Subcutaneous abdominal adipose tissue (tissue), 5 donors: Measurements from ENCODE around the gene GHDC.
A peak's percentile ranks its signal among the peaks of the same experiment; 100 is the strongest.
"Not testable (repeated sequence)": the region's sequence is repeated elsewhere in the genome, so short reads cannot be mapped to it uniquely, and the experiment has no call there.

Source experiments
- H3K27ac ChIP-seq: one replicate; pipeline ENCODE4 v1.7.0; 2013; ENCODE audit warnings: low read depth, mild to moderate bottlenecking, inconsistent platforms, low read length, moderate library complexity
- H3K27me3 ChIP-seq, 5 donors: one replicate each; pipeline ENCODE4 v1.7.0; 2013; ENCODE audit warnings: low read length in 5 of 5, inconsistent platforms in 1 of 5; ENCODE audit not compliant: control insufficient read depth in 5 of 5, insufficient read depth in 4 of 5
- H3K36me3 ChIP-seq, 5 donors: one replicate each; pipeline ENCODE4 v1.7.0; 2013; ENCODE audit warnings: low read length in 5 of 5; ENCODE audit not compliant: control insufficient read depth in 5 of 5, insufficient read depth in 5 of 5
- H3K4me1 ChIP-seq, 5 donors: one replicate each; pipeline ENCODE4 v1.7.0; 2013; ENCODE audit warnings: low read length in 5 of 5, mild to moderate bottlenecking in 3 of 5, moderate library complexity in 1 of 5; ENCODE audit not compliant: control insufficient read depth in 5 of 5, insufficient read depth in 5 of 5
- H3K4me3 ChIP-seq, 5 donors: one replicate each; pipeline ENCODE4 v1.7.0; 2013; ENCODE audit warnings: low read length in 5 of 5, low read depth in 1 of 5
- H3K9ac ChIP-seq, 5 donors: one replicate each; pipeline ENCODE4 v1.7.0; 2013; ENCODE audit warnings: low read length in 5 of 5, mild to moderate bottlenecking in 4 of 5, moderate library complexity in 3 of 5
- H3K9me3 ChIP-seq, 5 donors: one replicate each; pipeline ENCODE4 v1.7.0; 2013; ENCODE audit warnings: low read length in 5 of 5; ENCODE audit not compliant: control insufficient read depth in 5 of 5
- donor health status: healthy.
- donor health status: healthy.
- donor health status: healthy.
- donor health status: healthy.
- donor health status: healthy.

GHDC gene, protein sequence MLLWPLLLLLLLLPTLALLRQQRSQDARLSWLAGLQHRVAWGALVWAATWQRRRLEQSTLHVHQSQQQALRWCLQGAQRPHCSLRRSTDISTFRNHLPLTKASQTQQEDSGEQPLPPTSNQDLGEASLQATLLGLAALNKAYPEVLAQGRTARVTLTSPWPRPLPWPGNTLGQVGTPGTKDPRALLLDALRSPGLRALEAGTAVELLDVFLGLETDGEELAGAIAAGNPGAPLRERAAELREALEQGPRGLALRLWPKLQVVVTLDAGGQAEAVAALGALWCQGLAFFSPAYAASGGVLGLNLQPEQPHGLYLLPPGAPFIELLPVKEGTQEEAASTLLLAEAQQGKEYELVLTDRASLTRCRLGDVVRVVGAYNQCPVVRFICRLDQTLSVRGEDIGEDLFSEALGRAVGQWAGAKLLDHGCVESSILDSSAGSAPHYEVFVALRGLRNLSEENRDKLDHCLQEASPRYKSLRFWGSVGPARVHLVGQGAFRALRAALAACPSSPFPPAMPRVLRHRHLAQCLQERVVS

DNA sequence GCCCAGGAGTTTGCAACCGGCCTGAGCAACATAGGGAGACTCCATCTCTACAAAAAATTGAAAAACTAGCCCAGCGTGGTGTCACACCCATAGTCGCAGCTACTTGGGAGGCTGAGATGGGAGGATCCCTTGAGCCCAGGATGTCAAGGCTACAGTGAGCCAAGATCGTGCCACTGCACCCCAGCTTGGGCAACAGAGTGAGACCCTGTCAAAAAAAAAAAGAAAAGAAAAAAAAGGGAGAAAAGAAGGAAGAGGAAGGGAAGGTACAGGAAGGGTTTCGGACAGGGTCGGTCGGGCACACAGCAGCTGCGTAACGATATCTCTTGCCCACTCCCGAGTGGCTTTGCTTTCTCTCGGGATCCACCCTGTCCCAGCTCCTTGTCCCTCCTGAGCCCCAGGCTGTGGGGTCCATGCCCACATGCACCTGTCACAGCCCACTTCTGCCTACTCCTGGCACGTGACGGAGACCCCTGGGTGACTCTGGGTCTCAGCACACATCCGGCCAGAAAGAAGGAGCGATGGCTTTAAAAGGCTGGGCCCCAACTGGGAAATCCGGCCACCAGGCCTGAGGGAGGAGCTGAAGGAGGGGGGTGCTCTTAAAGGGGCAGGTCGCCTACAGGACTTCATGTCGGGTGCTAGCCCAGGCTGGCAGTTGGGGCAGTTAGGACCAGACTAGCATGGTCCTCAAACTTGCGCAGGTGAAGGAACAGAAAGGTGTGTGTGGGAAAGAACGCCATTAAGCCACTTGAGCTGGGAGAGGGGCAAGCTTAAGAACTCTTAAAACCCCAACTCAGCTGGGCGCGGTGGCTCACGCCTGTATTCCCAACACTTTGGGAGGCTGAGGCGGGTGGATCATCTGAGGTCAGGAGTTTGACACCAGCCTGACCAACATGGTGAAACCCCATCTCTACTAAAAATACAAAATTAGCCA, at the start of gene GHDC:
Gene GHDC (minus strand): TSS at position 526 of the 931 bp plus-strand sequence. CDS start 913 bp downstream, outside the sequence.
- Histone ChIP-seq H3K4me1 (peaks cover 2 to 24% (median 19%) of the 10 kb centered on the region in 5 donors), H3K9ac (peak within 1 kb of the TSS; percentile 68 to 96 (median 91)), H3K27me3 (no peaks in the 10 kb centered on the region), H3K36me3 (peaks cover 0 to 15% (median 0%) of the 10 kb centered on the region in 5 donors), H3K9me3 (no peaks in the 10 kb centered on the region), H3K27ac (peak within 1 kb of the TSS; percentile 82), H3K4me3 (peak within 1 kb of the TSS; percentile 91 to 99 (median 98))

DNA sequence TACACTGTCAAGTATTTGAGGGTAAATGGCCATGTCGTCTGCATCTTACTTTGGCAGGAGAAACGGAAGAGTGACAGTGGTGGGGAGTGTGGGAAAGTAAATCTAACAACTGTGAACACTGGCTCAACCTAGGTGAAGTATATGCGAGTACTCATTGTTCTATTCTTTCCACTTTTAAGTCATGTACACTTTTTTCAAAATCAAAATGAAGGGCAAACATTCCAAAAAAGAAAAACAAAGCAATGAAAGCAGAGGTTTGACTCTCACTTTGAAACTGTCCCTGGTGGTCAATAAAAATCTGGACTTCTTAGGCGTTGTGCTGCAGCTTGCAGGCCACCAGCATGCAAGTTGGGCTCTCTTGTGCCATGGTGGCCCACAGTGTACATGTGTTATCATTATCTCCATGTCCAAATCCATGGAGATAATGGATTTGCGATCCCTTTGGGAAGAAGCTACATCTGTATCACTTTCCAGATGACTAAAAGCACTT, 49.2 kb upstream of the GHDC start:
- H3K4me3 ChIP-seq, result no peak overlapping the region
- H3K27ac ChIP-seq, result peak overlapping the region; percentile 39
- no peaks in the 10 kb centered on the region for H3K36me3 ChIP-seq
- no peaks in the 10 kb centered on the region for H3K27me3 ChIP-seq
- no peak overlapping the region for H3K9ac ChIP-seq
- H3K4me1 ChIP-seq, result peaks cover 0 to 43% (median 27%) of the 10 kb centered on the region in 5 donors
- H3K9me3 ChIP-seq, result no peaks in the 10 kb centered on the region

DNA sequence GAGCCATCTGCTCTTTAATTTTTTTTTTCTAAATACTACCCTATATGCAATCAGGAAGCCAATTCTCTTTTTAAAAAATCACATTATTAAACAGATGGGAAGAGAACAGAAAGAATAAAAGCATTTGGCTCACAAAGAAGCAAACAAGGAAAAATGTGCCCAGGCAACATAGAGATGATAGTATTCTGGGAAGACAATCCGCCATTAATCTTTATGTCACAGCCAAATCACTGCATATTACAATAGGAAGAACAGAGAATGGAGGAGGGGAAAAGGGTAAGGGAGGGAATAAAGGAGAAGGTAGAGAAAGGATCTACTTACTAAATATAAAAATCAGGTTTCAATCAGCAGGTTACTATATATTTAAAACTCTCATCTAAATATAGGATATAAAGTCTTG, 47.6 kb upstream of the GHDC start:
- no peaks in the 10 kb centered on the region for H3K9me3 ChIP-seq
- peaks cover 0 to 31% (median 20%) of the 10 kb centered on the region in 5 donors for H3K4me1 ChIP-seq
- no peak overlapping the region for H3K9ac ChIP-seq
- no peak overlapping the region for H3K27ac ChIP-seq
- no peaks in the 10 kb centered on the region for H3K36me3 ChIP-seq
- H3K27me3 ChIP-seq, result no peaks in the 10 kb centered on the region
- no peak overlapping the region for H3K4me3 ChIP-seq

DNA sequence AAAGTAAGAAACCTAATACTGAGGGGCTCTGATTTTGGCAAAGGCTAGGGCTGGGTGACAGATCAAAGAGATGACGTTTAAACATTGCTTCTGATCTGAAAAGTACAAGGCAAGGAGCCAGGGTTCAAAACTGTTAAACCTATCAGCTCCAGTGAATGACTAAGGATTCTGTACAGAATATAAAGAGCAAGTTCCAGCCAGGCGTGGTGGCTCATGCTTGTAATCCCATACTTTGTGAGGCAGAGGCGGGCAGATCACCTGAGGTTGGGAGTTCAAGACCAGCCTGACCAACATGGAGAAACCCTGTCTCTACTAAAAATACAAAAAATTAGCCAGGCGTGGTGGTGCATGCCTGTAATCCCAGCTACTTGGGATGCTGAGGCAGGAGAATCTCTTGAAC, 46.6 kb upstream of the GHDC start:
- Histone ChIP-seq H3K27ac (peak overlapping the region; percentile 30), H3K4me1 (peaks cover 0 to 28% (median 14%) of the 10 kb centered on the region in 5 donors)
- not testable (repeated sequence) for H3K9ac ChIP-seq, H3K4me3 ChIP-seq, H3K9me3 ChIP-seq, H3K27me3 ChIP-seq, H3K36me3 ChIP-seq

DNA sequence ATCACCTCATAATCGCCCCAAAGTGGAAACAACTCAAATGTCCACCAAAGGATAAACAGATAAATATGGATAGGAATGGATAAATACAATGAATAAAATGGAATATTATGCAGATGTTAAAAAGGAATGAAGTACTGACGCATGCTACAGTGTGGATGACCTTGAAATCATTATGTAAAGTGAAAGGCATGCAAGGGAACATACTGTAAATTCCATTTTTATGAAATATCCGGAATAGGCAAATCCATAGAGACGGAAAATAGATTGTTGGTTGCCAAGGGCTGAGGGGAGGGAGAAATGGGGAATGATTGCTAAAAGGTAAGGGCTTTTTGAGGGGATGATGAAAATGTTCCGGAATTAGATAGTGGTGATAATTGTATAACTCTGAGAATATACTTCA, 45.9 kb upstream of the GHDC start:
- Histone ChIP-seq H3K4me3 (no peak overlapping the region), H3K36me3 (no peaks in the 10 kb centered on the region), H3K9me3 (no peaks in the 10 kb centered on the region), H3K9ac (no peak overlapping the region), H3K27me3 (no peaks in the 10 kb centered on the region), H3K27ac (peak overlapping the region; percentile 30), H3K4me1 (peaks cover 0 to 26% (median 11%) of the 10 kb centered on the region in 5 donors)

DNA sequence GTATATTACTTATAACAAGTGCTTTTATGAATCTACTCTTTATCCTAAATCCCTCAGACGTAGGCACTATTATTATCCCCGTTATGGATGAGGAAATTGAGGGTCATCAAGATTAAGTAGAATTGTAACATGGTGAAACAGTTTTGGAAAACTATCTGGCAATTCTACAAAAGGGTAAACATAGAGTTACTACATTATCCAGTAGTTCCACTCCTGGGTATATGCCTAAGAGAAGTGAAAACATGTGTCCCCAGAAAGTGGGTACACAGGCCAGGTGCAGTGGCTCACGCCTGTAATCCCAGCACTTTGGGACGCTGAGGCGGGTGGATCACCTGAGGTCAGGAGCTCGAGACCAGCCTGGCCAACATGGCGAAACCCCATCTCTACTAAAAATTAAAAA, 45.3 kb upstream of the GHDC start:
- H3K27ac ChIP-seq, H3K9ac ChIP-seq, H3K27me3 ChIP-seq, H3K9me3 ChIP-seq, H3K36me3 ChIP-seq, H3K4me3 ChIP-seq: not testable (repeated sequence)
- H3K4me1 ChIP-seq, result peaks cover 0 to 24% (median 10%) of the 10 kb centered on the region in 5 donors

DNA sequence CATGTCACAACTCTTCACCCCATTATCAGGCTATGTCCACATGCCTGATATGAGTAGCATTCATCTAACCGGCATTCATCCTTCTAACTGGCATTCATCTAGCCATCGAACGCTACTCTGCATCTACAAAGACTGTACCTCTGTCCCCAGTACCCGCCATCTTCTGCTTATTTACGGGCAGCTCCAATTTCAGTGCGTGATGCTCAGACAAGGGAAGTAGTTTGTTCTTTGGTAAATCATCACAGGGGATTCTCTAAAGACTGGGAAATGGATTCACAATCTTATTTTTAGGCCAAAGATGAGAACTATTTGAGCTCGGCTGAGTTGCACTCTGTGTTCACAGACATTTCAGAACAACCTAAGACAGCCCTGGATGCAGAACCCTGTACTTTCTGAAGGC, 42.5 kb upstream of the GHDC start:
- Histone ChIP-seq H3K27ac (no peak overlapping the region), H3K9ac (no peak overlapping the region), H3K9me3 (no peaks in the 10 kb centered on the region), H3K27me3 (no peaks in the 10 kb centered on the region), H3K4me3 (no peak overlapping the region), H3K36me3 (peaks cover 0 to 1% (median 0%) of the 10 kb centered on the region in 5 donors), H3K4me1 (peaks cover 0 to 19% (median 7%) of the 10 kb centered on the region in 5 donors)

DNA sequence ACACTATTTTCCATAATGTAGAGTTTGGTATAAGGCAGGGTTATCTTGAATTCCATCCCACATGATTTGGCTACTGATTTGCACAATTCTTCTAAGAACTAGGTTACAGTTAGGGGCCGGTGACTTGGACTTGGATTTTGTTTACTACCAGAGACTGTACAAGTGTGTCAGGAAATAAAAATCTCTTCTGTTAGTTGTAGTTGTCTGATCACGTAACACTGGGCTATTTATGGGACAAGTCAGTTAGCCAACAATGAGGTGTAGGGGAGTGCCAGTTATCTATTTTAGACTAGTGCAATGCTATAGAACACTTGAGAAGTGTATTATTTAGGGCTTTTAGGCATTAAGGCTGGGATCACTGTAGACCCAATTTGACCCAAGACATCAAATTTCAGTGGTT, 39.7 kb upstream of the GHDC start:
- Histone ChIP-seq H3K27me3 (no peaks in the 10 kb centered on the region), H3K36me3 (peaks cover 0 to 2% (median 0%) of the 10 kb centered on the region in 5 donors), H3K4me3 (no peak overlapping the region), H3K9ac (peak overlapping the region in 1 of 5 donors; percentile 25), H3K4me1 (peaks cover 0 to 12% (median 6%) of the 10 kb centered on the region in 5 donors), H3K27ac (no peak overlapping the region), H3K9me3 (no peaks in the 10 kb centered on the region)

DNA sequence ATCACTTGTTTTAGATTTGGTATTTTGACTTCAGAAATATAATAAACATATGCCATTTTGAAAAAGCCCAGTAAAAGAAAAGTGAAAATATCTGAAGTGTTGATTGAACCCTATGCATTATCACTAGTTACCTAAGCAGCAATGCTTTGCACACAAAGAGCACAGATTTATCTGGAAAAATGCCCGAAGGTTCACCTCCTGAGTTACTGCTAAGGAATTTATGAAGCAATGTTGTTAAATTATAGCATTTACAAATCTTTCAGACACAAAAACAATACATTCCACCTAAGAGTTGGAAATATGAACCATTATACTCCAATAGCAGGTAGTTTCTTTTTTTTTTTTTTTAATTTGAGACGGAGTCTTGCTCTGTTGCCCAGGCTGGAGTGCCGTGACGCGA, 38.9 kb upstream of the GHDC start:
- Histone ChIP-seq H3K9me3 (no peaks in the 10 kb centered on the region), H3K4me1 (peaks cover 1 to 20% (median 10%) of the 10 kb centered on the region in 5 donors), H3K27ac (no peak overlapping the region), H3K9ac (no peak overlapping the region), H3K4me3 (no peak overlapping the region), H3K36me3 (peaks cover 0 to 2% (median 0%) of the 10 kb centered on the region in 5 donors), H3K27me3 (no peaks in the 10 kb centered on the region)
